NCI-H82 treated with DMSO at 0.1 percent for 48 hours (cell line): ENCODE results near the gene TADA2B.

ENCODE experiments used
- DNase-seq: peaks from one replicate; lab custom pipeline; 2025; ENCODE audit not compliant: unreplicated experiment; lab: John Stamatoyannopoulos, UW

Gene TADA2B, protein sequence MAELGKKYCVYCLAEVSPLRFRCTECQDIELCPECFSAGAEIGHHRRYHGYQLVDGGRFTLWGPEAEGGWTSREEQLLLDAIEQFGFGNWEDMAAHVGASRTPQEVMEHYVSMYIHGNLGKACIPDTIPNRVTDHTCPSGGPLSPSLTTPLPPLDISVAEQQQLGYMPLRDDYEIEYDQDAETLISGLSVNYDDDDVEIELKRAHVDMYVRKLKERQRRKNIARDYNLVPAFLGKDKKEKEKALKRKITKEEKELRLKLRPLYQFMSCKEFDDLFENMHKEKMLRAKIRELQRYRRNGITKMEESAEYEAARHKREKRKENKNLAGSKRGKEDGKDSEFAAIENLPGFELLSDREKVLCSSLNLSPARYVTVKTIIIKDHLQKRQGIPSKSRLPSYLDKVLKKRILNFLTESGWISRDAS

DNA sequence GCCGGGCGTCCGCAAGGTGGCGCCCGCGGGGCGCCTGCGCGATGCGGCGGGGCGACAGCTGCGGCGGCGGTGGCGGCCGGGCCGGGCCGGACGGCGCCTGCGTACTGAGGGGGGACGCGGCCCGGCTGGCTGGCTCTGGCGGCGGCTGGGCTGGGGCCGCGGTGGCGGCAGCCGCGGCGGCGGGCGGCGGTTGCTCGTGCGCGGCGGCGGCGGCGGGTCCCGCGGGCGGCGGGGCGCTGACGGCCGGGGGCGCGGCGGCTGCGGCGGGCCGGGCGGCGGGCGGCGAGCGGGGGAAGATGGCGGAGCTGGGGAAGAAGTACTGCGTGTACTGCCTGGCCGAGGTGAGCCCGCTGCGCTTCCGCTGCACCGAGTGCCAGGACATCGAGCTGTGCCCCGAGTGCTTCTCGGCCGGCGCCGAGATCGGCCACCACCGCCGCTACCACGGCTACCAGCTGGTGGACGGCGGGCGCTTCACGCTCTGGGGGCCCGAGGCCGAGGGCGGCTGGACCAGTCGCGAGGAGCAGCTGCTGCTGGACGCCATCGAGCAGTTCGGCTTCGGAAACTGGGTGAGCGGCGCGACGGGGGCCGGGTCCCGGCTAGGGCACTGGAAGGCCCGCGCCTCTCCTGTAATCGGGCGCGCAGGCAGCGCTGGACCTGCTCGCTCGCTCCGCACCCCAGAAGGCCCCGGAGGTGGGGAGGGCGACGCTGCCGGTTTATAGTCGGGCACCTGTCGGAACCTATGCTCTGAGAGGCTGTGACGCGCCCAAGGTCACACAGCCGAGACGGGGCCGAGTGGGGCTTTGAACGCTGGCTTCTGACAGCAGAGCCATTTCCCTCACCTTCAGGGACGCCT, at the start of gene TADA2B:
Gene TADA2B (plus strand): TSS at position 89 of the 853 bp plus-strand sequence. CDS start 208 bp downstream, at position 297.
- DNase-seq, result no peak

DNA sequence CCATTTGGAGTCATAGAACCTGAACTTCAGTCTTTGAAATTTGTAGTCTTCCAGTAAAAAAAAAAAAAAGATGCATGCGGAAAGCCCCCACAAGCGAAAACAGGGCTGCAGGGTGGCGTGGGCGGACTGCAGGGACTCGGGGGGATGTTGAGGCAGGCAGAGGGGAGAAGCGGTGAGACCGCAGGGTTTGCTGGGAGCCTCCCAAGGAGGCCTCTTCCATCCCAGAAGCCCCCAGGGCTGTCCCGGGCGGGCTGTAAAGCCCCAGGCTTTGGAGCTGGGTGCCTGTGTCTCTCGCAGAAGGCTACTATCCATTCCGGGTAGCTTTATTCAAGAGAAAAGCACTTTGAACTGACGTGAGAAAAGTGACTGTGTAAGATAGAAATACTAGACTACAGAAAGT, 46.7 kb upstream of the TADA2B start:
- DNase-seq, result no peak

DNA sequence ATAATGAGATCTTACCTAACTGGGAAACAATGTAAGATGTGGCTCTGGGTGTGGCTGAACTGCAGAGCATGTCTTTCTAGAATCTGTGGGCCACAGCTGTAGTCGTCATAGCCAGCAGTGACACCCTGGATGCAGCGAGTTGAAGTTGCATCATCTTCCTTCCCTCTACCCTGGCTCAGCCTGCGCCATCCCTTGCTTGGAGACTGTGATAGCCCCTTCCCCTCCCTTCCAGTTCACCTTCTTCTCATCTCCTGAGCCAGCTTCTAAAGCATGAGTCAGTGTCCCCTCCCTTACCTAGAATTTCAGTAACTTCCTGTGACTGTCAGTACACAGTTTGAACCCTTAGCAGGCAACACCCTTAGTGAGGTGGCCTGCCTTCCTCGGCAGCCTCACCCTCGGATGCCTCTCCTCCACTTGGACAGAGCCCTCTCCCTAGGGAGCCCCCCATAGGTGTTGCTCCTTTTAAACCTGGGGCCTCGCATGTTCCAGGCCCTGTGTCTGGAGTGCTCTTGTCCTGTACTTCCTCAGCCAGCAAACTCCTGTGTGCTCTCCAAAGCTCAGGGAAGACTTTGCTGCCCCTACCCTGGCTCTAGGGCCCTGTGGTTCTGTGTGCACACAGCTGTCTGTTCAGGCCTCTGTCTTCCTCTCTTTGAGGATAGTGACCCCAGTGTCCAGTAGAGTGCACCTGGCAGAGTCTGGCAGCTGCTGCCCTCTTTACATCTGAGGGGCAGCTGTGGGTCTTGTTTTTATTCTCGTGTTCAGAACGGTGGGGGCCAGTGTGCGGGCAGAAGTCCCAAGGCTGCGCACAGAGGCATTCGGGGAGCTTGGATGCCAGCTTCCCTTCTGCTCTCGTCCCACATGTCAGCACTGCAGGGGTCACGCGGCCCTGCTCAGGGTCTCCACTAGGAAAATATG, 43.7 kb upstream of the TADA2B start:
- no peak for DNase-seq

DNA sequence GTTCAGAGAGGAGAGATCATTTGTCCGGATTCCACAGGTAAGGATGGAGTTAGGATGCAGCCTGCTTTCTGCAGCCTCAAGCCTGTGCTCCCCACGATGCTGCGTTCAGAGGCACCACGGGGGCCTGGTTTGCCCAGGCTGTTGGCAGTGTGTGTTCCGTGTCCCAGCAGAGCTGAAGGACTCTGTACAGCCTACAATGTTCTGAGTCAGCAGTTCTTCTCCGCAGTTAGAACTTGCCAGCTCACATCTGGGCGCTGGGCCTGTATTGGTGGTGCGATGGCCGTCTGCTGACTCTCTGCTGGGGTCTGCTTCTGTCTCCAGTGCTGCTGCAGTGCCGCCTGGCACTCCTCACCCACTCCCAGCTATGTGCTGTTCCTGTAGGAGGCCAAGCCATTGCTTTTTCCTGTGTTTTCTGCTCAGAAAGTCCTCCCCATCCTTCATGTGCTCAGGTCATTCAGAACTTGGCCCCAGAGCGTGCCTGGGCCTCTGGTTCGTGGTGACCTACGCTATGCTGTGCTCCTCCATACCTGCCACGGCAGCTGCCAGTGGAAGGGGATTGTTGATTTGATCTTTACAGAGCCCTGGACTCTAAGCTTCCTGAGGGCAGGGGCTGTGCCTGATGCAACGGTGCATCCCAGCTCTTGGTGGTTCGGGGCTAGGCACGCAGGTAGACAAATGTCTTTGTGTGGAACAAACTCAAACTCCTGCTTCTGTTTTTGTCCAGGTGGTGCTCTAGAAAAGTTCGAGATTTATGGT, 42.6 kb upstream of the TADA2B start:
- DNase-seq, result no peak

DNA sequence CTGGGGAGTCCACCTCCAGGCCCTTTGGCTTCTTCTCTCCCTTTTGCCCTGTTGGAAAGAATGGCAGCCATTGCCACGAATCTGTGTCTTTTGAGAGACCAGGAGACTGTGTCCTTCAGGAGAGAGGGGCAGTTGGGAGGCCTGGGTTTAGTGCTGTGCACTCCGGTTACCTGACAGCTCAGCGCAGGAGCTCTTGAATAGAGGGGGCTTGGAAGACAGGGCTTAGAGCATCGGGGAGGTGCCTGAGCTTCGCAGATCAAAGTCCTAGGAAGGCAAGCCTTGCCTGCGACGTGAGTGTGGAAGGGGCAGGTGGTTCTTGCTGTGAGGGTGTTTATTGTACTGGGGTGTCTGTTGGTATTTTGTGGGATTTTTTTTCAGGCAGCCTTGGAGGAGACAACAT, 41.9 kb upstream of the TADA2B start:
- no peak for DNase-seq

DNA sequence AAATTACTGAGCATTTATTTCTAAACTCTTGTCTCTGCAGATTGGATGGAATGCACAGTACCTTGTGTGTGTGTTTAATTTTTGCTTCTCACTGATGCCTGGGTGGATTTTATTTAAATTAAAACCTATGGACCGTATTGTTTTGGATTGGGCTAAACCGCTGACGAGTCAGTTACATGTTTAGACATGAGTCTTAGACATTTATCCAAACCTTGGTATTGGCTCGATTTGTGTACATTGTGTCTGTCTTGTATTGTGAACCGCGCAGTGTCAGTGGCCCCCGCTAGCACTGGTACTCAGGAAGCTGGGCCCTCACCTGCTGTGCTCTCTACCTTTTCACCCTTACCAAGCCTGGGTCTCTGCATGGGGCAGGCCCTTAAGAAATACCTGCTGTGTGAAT, 40.8 kb upstream of the TADA2B start:
- no peak for DNase-seq

DNA sequence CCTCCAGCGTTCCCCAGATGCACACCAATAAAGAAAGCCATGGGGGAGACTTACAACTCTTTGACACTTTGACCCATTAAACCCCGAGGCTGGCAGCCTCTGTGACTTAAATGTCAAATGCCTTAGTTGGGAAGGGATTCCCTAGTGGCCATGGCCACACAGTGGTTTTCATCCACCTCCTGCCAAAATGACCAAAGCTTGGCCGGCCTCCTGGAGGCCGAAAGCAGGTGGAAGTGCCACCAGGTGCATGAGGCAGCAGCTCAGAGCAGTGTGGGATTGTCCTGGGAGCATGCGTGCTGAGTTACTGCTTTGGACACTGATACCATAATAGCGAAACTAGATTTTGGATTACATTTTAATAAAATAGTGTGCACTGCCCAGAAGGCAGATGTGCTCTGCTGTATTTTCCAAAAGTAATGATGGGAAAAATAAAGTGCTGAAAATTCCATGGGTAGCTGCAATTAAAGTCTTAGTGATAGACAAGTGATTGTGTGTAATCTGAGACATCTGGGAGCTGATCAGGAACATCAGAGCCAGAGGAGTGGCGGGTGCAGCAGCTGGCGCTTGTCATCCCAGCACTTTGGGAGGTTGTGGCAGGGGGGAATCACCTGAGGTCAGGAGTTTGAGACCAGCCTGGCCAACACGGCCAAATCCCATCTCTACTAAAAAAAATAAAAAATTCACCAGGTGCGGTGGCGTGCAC, 39.8 kb upstream of the TADA2B start:
- DNase-seq, result no peak

DNA sequence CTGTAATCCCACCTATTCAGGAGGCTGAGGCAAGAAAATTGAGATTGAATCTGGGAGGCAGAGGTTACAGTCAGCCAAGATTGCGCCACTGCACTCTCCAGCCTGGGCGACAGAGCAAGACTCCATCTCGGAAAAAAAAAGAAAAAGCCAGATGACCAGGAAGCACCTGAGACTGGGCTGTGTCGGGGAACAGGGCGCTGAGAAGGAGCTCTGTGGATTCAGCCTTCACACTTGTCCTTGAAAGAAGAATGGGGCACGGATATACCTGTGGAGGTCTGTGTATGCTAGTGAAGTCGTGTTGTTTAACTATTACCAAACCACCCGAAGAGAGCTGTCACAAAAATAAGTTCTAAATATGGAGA, 39.3 kb upstream of the TADA2B start:
- DNase-seq, result no peak

DNA sequence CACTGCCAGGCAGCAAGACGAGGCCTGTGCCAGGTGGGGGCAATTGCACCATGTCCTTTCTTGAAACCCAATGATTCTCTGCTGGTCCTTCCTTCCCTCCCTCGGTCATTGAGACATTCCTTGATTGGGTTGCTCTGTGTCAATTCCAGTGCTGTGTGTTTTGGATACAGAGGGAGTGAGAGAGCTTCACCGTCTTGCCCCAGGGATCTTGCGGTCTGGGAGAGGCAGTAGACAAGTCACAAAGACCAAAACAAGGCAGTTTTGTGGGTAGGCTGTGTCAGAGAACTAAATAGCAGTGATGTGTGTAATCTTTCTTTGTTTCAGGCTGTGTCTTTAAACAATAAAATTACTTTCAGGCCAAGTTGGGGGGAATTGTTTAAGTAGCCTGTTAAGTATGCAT, 38.8 kb upstream of the TADA2B start:
- no peak for DNase-seq

DNA sequence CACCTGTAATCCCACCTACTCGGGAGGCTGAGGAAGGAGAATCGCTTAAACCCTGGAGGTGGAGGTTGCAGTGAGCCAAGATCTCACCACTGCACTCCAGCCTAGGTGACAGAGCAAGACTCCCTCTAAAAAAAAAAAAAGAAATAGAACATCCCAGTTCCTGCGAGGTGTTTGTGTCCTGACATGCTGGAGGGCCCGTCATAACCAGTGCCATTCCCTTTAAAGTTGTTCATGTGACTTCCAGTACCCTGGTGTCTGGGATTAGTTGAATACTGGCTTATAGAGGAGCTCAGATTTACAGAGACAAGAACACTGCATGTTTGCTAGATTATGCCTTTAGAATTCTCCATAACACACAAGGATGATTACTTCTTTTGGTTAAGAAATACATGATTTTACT, 37.6 kb upstream of the TADA2B start:
- DNase-seq, result no peak

DNA sequence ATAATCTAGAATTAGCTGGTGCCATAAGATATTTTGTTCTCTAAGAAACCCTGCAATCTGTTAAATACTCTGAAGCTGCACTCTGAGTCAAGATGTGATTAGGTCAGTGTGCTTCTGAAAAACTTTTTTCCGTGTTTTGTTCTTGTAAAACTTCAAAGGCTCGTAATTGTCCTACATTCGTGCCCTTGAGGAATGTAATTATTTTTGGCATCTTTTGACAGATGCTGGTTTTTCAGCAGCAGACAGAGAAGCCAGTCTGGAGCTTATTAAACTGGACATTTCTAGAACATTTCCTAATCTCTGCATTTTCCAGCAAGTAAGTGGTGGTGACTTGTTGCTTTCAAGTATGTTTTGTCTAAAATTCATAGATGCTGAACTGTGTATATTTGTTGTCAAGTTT, 36.8 kb upstream of the TADA2B start:
- DNase-seq, result no peak

DNA sequence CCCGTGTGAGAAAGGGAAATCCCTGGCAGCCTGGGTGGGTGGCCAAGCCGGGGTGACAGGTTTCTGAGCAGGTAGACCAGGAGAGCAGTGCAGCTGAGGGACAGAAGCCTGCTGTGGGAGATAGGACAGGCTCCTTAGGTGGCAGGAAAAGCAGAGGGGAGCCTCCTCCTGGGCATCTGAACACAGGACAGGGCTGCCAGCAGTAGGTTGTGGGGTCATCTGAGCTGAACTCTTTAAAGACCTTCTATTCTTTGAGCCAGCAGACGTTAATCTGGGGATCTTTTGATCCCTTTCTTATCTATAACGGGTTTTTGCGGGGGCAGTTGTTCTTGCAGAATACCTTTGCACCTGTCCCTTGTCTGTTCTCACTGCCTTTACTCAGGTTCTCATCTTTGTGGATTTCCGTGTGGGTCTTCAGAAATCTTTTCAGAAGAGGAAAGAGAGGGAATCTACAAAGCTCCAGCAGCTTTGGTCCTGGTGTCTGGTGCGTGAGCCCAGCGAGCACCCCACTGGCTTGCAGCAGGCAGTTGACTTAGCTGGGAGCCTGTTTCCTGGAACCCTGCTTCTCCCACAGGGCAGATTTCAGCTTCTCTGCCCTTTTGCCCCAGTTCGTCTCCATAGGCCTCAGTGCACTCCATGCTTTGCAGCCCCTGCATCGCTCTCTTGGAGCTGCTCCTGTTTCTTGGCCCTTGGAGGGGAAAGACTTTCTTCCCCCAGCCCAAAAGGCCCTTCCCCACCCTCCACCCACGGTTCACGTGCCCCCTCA, 35.8 kb upstream of the TADA2B start:
- DNase-seq, result no peak

DNA sequence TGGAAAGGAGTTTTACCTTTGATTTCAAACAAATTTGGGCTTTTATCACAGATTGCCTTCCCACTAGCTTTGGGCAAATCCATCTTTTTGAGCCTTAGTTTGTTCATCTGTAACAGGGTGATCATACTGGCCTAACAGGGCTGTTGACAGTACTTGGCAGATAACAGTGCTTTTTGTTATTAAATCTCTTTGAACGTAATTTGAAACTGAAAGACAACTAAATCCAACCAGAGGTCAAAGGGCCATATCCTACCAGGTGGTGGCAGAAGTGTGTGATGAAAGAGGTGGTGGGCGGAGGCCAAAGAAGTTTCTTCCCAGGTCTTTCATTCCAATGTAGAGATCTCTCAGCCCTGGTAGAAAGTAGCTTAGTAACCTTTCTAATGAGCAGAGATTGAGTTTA, 35.2 kb upstream of the TADA2B start:
- DNase-seq, result no peak

DNA sequence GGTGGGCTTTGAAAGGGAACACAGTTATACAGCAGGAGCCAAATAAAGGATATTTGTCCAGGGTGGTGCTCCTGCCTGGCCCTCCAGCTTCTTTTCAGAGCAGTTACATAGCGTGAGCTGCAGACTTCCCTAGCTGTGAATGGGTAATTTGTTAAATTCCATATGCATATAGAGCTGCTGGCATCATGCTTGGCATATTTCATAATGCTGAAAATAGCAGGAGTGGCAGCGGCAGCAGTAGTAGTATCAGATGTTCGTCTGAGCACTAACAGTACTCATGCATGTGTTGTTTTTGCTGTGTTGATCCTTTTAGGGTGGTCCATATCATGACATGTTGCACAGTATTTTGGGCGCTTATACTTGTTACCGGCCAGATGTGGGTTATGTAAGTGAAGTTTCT, 33.6 kb upstream of the TADA2B start:
- DNase-seq, result no peak

DNA sequence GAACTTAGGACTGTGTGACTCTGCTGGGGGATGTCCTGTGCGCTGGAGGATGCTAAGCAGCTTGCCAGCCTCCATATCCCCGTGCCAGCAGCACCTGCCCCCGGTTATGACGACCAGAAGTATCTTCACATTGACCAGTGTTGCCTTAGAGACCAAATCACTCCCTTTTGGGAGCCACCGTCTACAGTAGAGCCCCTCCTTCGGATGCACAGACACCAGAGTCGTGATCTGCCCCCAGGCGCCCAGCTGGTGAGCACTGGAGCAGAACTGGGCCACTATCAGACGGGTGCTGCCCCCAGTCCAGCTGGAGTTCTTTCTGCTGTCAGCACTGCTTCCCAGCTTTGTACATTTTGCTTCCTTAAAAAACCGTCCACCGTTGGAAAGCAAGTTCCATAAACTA, 30.0 kb upstream of the TADA2B start:
- DNase-seq, result no peak

DNA sequence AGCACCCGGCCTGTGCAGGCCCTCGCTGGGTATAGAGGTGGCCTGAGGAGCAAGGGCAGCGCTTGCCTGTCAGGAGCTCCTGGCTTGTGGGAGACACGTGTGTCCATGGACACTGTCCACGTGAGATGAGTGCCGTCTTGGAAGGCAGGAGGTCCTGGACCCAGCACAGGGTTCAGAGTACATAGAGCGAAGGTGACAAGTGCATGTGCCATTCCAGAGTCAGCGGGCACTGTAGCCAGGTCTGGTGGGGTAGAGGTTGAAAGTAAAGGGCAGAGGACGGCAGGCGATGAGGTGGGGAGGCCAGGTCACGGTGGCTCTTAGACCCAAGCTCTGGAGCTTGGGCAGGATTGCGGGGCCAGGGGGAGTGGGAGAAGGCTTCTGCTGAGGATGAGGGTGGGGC, 28.4 kb upstream of the TADA2B start:
- no peak for DNase-seq

DNA sequence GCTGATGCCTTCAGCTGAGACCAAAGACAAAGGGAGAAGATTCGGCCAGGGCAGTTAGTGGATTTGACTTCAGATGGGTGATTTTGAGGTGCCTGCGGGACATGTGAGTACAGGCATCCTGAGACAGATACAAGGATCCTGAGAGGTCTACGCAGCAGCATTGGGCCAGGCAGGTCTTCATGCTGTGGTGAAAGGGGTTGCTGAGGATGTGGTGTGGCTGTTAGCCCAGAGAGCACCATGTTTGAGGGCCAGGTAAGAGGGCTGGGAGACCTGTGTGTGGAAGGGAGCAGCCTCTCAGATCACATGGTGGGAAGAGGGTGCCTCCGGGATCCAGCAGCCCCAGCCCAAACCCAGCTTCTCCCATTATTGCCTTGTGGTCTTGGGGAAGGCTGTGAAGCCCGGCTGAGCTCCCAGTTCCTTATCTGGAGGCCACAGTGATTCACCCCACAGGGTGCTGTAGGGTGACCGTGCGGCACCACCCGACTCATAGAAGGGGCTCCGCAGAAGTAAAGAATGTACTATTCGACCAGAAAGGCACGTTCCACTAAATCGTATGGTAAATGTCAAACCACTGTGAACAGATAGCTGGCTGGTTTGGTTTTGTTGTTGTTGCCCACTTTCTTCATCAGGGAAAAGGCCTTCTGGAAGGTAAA, 27.7 kb upstream of the TADA2B start:
- DNase-seq, result no peak

DNA sequence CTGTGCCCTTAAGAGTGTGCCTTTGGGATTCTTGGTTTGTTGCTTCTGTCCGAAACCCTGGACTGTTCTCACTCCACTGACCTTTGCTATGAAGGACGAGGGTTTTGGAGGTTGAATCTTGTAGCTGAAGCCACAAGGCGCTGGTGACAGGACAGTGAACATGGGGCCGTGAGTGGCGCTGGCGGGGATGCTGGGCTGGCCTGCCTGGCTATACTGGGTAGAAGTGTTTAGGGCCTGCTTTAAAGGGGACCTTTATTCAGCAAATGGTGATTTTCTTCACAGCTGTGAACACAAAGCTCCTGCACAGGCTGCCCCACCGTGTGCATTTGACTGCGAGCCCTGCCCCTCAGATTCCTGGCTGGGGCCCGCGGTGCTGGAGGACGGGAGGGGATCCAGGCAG, 27.1 kb upstream of the TADA2B start:
- DNase-seq, result no peak

DNA sequence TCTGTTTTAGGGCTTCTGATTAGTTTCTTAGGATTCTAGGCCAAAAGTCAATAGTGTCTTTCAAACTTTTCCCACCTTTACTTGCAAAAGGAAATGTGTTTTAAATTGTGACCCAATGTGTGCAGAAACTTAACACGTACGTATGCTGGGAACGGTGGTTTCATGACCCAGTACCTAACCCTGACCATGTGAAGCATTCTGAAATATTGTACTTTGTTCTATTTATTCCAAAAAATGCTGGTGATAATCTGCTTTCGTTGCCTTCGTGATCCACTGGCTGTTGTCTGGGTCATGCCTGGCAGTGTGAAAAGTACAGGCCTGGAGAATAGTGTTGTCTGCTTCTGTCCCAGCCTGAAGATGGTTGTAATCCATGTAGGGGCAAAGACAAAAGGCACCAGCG, 26.7 kb upstream of the TADA2B start:
- no peak for DNase-seq
